HG02884 (cell line): Measurements from ENCODE around the gene CAV3.
A peak's percentile ranks its signal among the peaks of the same experiment; 100 is the strongest.

Experiments
- ATAC-seq: cut with Tn5 transposase; IDR thresholded peaks from one replicate; pipeline ENCODE4 v1.9.1; 2021; ENCODE audit warnings: mild to moderate bottlenecking, moderate library complexity; ENCODE audit not compliant: unreplicated experiment

CAV3 gene

DNA sequence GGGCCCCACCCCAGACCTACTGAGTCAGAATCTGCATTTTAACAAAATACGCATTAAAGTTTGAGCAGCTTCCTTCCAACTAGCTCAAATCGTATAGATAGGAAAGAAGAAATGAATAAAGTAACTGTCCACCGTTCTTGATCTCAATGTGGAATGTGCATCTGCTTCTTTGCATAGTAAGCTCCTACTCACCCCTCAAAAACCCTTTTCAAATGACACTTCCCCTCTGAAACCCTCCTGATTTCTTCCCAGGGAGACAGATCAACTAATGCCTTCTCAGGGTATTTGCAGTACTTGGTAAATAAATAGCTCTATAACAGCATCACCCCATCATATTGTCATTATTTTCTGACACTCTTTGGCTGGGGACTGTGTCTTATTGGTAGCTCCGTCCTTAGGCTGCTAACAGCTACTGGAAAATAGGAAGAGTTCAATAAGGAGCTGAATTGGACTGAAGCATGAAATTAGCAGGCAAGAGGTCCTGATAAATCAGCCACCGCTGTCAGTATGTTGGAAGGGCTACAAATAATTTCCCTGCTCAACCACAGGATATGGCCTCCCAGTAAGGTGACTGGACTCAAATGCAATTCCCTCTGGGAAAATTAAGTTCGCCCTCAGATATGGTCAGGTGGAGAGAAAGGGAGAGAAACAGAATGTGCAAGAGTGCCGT lies 25.6 kb downstream of the CAV3 start:
- no peak for ATAC-seq

GRCh38 chr3:8760091-8760490 lies 26.5 kb downstream of the CAV3 start:
- ATAC-seq, result no peak

- no peak for ATAC-seq
Observed at GRCh38 chr3:8760506-8760905, 26.9 kb downstream of the CAV3 start.

DNA sequence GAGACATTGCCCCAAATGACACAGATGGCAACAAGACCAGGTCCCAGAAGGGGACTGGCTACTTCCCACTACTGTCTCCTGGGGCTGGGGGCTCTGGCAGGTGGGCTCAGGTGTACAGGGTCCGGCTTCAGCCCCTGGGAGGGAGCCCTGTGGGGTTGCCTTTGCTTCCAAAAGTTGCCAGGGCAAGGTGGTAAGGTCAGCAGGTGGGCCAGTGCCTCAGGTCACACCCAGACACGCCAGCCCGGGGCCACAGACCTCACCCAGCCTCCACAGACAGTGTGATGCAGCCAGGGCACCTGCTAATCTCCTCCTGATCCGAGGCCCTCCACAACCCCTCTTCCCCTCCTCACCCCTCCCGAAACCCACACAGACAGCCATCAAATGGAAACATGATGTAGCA lies 28.3 kb downstream of the CAV3 start:
- no peak for ATAC-seq

DNA sequence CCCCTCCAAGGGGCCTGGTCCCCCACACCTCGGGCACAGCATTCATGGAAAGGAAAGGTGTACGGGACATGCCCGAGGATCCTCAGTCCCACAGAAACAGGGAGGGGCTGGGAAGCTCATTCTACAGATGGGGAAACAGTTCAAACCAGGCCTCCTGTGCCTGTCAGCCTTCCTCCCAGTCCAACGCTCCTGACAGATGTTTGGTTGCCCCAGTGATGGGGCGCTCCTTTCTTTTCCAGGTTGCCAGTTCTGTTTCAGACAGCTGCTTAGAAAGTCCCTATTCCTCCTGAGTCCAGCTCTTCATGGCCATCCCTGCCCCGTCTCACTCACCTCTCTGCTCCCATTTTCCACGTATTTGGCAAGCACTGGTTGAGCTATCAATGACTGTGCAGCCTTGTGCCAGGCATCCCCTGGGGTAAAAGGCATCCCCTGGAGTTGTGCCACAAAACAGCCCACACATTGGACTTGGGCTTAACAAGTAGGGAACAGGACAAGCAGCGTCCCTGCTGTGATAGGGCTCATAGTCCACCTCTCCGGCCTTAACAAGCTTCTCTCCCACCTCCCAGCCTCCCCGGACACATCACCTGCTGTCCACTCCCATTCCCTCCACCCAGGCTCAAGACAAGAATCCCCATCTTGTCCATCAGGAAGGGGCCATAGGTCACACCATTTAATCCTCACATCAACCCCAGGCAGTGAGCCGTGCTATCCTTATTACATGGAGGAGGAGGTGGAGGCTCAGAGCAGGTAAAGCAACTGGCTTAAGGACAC lies 29.2 kb downstream of the CAV3 start:
- ATAC-seq, result no peak

- ATAC-seq, result no peak
Observed at GRCh38 chr3:8764528-8764927, 30.9 kb downstream of the CAV3 start.

DNA sequence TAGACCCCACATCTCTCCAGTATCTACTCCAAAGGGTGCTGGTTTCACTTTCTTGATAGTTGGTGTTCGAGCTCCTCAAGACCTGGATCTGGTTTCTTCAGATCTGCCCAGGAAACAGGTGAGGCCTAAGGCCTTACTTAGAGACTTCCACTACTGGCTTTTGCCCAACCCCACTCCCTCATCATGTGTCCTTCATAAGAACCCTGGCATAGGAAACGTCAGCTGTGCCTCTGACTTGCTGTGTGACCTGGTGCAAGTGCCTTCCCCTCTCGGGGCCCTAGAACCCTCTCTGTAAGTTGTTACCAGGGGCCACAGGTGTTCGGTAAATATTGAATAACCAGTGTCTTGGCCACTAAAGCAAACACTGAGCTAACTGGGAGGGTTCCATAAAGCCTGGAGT lies 31.9 kb downstream of the CAV3 start:
- ATAC-seq, result no peak

DNA sequence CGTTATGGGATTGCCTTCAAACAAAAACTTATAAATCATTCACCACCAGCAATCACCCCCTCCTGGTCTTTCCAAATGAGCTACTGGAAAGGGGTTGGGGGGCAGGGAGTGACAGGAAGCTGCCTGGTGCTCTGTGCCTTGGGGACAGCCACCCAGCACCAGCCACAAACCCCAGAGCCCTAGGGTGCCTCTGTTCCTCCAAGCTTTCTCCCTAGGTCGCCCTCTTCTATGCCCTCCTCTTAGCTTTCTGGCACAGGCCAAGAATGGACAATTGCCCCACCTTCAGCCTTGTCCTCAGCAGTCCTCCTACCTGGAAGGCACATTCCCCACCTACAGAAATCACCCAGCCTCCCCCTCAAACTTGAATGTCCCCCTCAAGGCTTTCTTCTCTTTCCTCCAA lies 32.5 kb downstream of the CAV3 start:
- ATAC-seq, result no peak

DNA sequence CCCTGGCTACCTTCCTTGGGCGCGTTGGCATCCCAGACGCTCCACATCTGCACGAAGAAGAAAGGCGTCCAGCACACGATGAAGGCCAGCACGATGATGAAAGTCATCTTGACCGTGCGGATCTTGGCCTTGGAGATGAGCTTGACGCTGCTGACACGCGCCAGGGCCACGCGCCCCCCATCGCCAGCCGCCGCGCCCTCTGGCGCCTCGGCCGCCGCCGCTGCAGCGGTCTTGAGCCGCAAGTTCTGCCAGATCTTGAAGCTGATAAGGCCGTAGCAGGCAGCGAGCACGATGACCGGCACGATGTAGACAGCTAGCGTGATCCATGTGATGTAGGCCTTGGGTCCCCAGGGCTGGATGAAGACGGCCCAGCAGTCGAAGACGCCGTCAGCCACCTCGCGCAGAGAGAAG lies 33.7 kb downstream of the CAV3 start:
- ATAC-seq, result no peak

- ATAC-seq, result peak; percentile 34
Observed at GRCh38 chr3:8767667-8768363, 34.2 kb downstream of the CAV3 start.

DNA sequence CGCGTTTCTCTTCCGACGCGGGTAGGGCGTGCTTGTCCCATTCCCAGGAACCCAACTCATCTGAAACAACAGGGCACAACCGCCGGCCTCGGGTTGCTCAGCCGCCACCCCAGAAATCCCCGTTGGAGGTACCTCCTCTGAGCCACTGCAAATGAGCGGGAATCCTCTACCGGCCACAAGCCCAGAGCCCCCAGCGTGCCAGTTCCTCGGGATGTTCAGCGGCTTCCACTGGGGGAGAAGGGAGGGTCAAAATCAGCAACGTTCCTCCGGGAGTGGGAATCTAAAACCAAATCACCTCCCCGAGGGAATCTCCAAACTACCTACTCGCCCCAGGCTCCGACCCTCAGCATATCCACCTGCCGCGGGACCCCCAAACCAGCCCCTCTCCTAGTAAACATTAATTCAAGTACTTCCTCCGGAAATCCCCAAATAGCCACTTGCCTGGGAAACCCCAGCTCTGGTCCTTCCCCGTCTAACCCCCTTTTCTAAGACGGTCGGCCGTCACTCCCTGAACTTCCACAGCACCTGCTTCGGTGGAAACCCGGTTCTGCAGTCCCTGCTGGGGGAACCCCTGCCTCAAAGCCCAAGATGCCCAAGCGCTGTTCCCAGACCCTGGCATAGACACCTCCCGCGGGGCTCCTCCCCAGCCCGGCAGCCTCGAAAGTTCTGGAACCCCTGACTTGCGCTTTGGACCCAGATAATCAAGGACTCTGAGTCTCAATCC lies 34.9 kb downstream of the CAV3 start:
- ATAC-seq, result peak; percentile 22

- peak; percentile 73 for ATAC-seq
Observed at GRCh38 chr3:8769088-8769822, 35.7 kb downstream of the CAV3 start, which contains the start of gene OXTR. OXTR (minus strand) TSS chr3:8769613; CDS start chr3:8768187, 1,426 bp downstream.

GRCh38 chr3:8773941-8774542 lies 40.4 kb downstream of the CAV3 start:
- ATAC-seq, result no peak

- ATAC-seq, result no peak
Observed at GRCh38 chr3:8775181-8775580, 41.6 kb downstream of the CAV3 start.

- no peak for ATAC-seq
Observed at GRCh38 chr3:8775602-8776001, 42.0 kb downstream of the CAV3 start.

- ATAC-seq, result no peak
Observed at GRCh38 chr3:8776406-8776805, 42.8 kb downstream of the CAV3 start.

DNA sequence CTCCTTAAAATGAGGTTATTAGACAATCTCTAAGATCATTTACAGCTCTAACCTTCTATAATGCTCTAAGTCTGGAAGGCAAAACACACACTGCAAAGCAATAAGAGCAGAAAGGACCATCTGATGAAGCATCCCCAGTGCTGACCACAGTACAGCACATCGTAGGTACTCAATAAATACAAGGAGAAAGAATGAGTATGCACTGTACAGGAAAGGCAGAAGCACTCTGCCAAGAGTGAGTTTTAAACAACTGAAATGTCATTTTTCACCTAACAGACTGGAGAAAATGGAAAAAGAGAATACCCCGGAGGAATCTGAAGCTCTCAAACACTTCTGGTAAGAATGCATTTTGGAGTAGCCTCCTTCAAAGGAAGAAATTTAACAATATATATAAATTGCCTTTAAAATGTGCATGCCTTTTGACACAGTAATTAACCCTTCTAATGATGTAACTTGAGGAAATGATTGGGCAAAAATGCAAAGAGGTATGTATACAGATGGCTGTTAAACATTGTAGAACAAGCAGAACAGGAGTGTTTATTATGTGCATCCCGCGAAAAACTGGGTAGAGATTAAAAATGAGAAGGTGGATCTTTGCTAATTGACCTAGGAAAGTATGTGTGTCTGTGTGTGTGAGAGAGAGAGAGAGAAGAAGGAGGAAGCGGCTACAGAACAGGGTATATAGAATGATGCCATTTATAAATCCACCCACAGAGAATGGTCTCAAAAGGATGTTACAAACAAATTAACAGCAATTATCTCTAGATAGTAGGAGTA lies 43.8 kb downstream of the CAV3 start:
- peak; percentile 77 for ATAC-seq

DNA sequence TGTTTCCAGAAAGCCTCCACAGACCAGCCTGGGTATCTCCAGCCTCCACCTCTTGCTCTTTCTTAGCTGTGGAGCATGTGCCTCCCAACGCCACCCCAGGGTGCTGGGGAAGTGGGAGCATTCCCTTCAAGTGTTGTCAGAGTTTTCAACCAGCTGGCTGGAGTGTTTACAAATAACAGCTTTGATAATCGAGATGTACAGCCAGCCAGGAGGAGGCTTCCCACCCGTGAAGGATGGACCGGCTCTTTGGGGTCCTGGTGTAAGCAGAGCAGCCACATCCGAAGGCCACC lies 44.3 kb downstream of the CAV3 start:
- no peak for ATAC-seq

DNA sequence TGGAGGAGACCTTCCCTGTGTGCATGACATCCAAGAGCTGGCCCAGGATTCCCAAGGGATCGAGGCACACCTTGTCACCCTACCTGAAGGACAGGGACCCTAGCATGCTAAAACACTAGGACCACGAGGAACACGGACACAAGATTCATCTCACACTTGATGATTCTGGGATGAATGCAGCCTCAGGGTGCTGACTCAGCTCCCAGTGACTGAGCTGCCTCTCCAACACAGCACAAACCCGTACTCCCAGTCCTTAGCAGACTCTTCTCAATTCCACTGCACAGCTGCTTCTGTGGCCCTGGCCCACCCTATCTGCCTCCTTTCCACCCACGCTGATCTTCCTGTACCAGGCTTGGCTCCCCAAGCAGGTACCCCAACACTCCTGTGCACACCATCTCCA lies 44.9 kb downstream of the CAV3 start:
- no peak for ATAC-seq

GRCh38 chr3:8780279-8780678 lies 46.7 kb downstream of the CAV3 start:
- ATAC-seq, result peak; percentile 49
